ENCODE data around the gene PFAS.

The PFAS gene

DNA sequence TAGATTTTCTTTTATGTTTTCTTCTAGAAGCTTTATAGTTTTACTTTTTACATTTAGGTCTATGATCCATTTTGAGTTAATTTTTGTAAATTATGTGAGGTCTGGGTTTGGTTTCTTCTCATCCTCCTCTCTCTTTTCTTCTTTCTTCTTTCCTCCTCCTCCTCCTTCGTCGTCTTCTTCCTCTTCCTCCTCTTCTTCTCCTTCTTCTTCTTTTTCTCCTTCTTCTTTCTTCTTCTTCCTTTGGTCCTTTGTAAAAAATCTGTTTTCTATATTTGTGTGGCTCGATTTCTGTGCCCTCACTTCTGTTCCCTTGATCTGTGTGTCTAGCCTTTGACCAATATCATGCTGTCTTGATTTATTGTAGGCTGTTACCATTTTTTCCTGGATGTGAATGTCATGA is 51.1 kb downstream of the PFAS start:
- no peak for DNase-seq (ENCODE audit: low read depth in 2 of 3, low spot score in 1 of 3)

DNA sequence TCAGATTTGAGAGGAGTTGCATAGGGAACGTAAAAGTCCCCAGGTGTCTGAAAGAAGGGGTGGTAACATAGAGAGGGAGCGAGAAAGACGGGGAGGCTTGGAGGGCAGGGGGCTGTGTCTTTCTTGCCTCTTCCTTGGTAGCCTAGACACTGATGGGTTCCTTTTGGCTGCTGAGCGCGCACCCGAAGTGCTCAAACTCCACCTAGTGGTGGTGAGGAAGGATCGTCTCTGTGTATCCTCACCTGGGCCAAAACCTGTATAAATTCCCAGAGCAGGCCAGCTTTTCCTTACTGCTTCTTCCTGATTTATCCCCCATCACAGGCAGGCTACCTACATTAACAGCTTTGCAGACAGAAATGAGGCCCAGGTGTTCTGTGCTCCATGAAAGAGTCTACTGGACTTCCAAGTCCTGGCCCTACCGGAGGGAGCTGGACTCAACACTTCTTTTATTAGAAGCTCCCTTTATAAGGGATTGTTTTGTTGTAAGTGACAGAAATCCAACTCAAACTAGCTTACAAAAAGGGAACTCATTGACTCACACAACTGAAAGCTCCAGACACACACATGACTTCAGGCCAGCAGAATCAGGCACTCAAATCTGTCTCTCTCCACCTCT is 51.6 kb downstream of the PFAS start:
- DNase-seq (ENCODE audit: low read depth in 2 of 3, low spot score in 1 of 3), result peak; percentile 35 to 37 (median 37)

GRCh38 chr17:8310601-8311123 is 61.6 kb downstream of the PFAS start:
- no peak for DNase-seq (ENCODE audit: low read depth in 2 of 3, low spot score in 1 of 3)

- no peak for DNase-seq (ENCODE audit: low read depth in 2 of 3, low spot score in 1 of 3)
These were observed 62.2 kb downstream of the PFAS start for GRCh38 chr17:8311131-8311790.

GRCh38 chr17:8312251-8312650 is 63.2 kb downstream of the PFAS start:
- no peak for DNase-seq (ENCODE audit: low read depth in 2 of 3, low spot score in 1 of 3)

DNA sequence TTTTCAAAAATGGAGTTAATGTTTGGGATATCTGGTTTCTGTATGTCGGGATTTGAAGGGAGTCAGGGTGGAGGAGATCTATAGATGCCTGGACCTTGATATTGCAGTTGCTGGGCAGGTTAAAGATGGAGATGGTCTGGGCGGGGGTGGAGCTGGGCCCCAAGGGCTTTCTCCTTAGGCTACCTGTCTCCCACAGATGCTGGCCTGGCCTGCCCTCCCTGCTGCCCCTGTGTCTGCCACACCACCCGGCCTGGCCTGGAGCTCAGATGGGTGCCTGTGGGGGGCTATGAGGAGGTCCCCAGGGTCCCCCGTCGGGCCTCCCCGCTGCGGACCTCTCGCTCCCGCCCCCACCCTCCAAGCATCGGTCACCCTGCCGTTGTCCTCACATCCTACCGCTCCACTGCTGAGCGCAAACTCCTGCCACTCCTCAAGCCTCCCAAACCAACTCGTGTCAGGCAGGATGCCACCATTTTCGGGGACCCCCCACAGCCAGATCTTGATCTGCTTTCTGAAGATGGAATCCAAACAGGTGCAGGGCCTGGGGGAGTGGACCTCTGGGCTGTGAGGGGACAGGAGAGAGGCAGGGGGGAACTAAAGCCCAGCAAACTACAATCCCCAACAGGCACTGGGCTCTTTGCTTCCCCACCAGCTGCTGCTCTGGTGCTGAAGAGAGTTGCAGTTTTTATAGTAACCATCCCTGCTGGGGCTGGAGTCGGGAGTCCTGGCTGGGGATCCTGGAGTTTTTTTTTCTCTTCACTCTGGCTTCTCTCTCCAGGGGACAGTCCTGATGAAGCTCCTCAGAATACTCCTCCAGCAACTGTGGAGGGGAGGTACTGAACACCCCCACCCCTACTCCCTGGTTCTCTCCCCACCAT is 63.9 kb downstream of the PFAS start:
- no peak for DNase-seq (ENCODE audit: low read depth in 2 of 3, low spot score in 1 of 3)

GRCh38 chr17:8314797-8315763 is 66.0 kb downstream of the PFAS start:
- DNase-seq (ENCODE audit: low read depth in 2 of 3, low spot score in 1 of 3), result no peak

- no peak for DNase-seq (ENCODE audit: low read depth in 2 of 3, low spot score in 1 of 3)
These were observed 66.7 kb downstream of the PFAS start for GRCh38 chr17:8315764-8316217.

DNA sequence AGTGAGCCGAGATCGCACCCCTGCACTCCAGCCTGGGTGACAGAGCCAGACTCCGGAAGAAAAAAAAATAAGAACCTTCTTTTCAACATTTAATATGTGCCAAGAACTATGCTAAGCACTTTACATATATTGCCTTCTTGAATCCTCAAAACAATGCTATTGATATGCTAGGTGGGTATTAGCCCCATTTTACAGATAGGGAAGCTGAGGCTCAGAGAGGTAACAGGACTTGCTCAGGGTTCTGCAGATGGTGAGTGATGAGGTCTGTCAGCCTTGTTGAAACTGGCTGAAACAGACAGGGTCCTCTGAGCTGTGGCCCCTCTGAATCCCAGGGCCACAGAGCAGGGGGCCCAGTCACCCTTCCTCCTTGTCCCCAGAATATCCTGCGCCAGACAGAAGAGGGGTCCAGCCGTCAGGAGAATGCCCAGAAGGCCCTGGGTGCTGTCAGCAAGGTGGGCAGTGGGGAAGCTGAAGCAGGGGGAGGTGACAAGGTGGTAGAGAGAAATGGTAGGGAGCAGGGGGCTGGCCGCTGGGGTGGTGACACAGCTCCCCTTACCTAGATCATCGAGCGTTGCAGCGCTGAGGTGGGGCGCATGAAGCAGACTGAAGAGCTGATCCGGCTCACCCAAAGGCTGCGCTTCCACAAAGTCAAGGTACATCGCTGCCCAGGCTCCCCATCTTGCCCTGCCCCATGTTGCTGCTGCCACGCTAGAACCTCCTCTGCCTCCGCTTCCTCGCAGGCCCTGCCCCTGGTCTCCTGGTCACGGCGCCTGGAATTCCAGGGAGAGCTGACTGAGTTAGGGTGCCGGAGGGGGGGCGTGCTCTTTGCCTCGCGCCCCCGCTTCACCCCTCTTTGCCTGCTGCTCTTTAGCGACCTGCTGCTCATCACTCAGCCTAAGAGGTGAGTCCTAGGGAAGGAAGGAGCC is 69.2 kb downstream of the PFAS start:
- no peak for DNase-seq (ENCODE audit: low read depth in 2 of 3, low spot score in 1 of 3)
